Heart right ventricle (tissue), 16 donors: ENCODE results near the gene UBE3B. TPM values are rescaled to one million over a fixed set of nuclear protein-coding genes. Genes with fewer than 3 reads are reported as not detected.

Source experiments
- ATAC-seq, 8 donors: fragments of 200-7000 bp; cut with Tn5 transposase; one replicate each; pipeline ENCODE4 v1.9.1; 2020; ENCODE audit warnings: mild to moderate bottlenecking in 8 of 8, moderate library complexity in 8 of 8, moderate number of reproducible peaks in 1 of 8
- DNase-seq, 2 donors: peaks; one replicate each; pipeline ENCODE4 v3.0.0-alpha.2; 2020
- H3K27ac ChIP-seq, 10 donors: fragments of 200-600 bp; sonication (generic) in 2 of 10; one replicate each; pipeline versions ENCODE4 v1.5.0 to v1.8.0; 2020 to 2022; ENCODE audit warnings: mild to moderate bottlenecking in 3 of 10
- H3K27me3 ChIP-seq, 7 donors: fragments of 200-600 bp; one replicate each; pipeline ENCODE4 v1.8.0; 2021 to 2022; ENCODE audit warnings: mild to moderate bottlenecking in 2 of 7
- H3K36me3 ChIP-seq, 9 donors: fragments of 200-600 bp; sonication (generic) in 1 of 9; one replicate each; pipeline versions ENCODE4 v1.5.0 to v1.8.0; 2020 to 2022; ENCODE audit warnings: mild to moderate bottlenecking in 2 of 9
- H3K4me1 ChIP-seq, 9 donors: fragments of 200-600 bp; sonication (generic) in 1 of 9; one replicate each; pipeline versions ENCODE4 v1.5.0 to v1.8.0; 2020 to 2022; ENCODE audit warnings: mild to moderate bottlenecking in 4 of 9
- H3K4me3 ChIP-seq, 10 donors: fragments of 200-600 bp; sonication (generic) in 2 of 10; one replicate each; pipeline versions ENCODE4 v1.5.0 to v1.8.0; 2020 to 2022; ENCODE audit warnings: mild to moderate bottlenecking in 7 of 10, moderate library complexity in 2 of 10
- H3K9me3 ChIP-seq, 11 donors: fragments of 200-600 bp in 10 of 11; sonication (generic) in 2 of 11; one replicate each; pipeline versions ENCODE4 v1.5.0 to v1.8.0; 2013 to 2022; ENCODE audit warnings: mild to moderate bottlenecking in 2 of 11, control low read depth in 1 of 11, moderate library complexity in 1 of 11
- CTCF ChIP-seq, 9 donors: fragments of 200-600 bp; sonication (generic) in 2 of 9; IDR thresholded peaks; one replicate each; pipeline versions ENCODE4 v1.5.0 to v1.8.0; 2021 to 2022; ENCODE audit warnings: antibody characterized with exemption in 9 of 9, mild to moderate bottlenecking in 5 of 9, moderate library complexity in 1 of 9
- WGBS, 2 donors: extraction: QIAGEN DNeasy Blood & Tissue Kit; methylation state at CpG; one replicate each; pipeline ENCODE4 v1.1.7; 2013; ENCODE audit warnings: inconsistent platforms in 1 of 2; 5-methylcytosine and 5-hydroxymethylcytosine counted together
- intact Hi-C, 10 donors: fragments of 100-400 bp; cut with DNase I; formaldehyde crosslinking; loops; one replicate each; pipeline versions ENCODE4 v1.11.1 to v1.14.2; 2022
- polyA plus RNA-seq, 2 donors: library from polyadenylated mRNA; stranded (reverse); fragments of 200-250 nt; gene quantifications; one replicate each; pipeline ENCODE4 v1.2.3, GENCODE V29; 2013
- total RNA-seq, 10 donors: library from RNA; stranded (reverse); fragmentation: NEBNext Ultra II Directional in 3 of 10; extraction: Animal tissue kit (Norgen Biotek cat#: 25700) in 3 of 10; gene quantifications; one replicate each; pipeline versions ENCODE4 v1.2.1 to v1.2.4, GENCODE V29; 2021 to 2023
- donor health status: Arrhythmogenic right ventricular cardiomyopathy.
- donor health status: ischemic (EF 13 %, LVEDD 7.1; RV severe dilation, severe dysfunction).
- donor health status: healthy with polysubstance abuse.
- donor health status: DM: no; HTN: yes; CAD: no.
- donor health status: DM: no; HTN: no; CAD: no.
- donor health status: ischemic (EF 25% LVEDD 6.9; RV normal size, moderate dysfunction).
- donor health status: ischemic (EF 25% LVEDD 5.7; RV mildly dilated, moderate dysfunction).
- donor health status: healthy.
- donor health status: DM: yes; HTN: yes; CAD: no.
- donor health status: Ischemic cardiomyopathy.
- donor health status: ischemic (EF 35%, LVEDD 5.7; RV mildly dilated, moderate dysfunction).
- donor health status: nonischemic (EF 11% LVEDD 7.7; RV severe dilation, severe dysfunction).
- donor health status: DM: yes; HTN: yes; CAD: no.
- donor health status: PGD.
- donor health status: ischemic (EF 29% LVEDD 5.4; RV normal size, mild dysfunction).
- donor health status: nonischemic (EF 23%, LVEDD 6.1; RV moderate dilation, normal function).

UBE3B gene
- total and polyA plus RNA-seq, 12 donors: 13.7 to 58.8 (median 55.5) TPM

GRCh38 chr12:109460538-109460937, 16.9 kb upstream of the UBE3B start:
- Histone ChIP-seq H3K36me3 (peaks cover 0 to 60% (median 21%) of the 10 kb centered on the region in 9 donors), H3K4me1 (peaks cover 30 to 88% (median 82%) of the 10 kb centered on the region in 9 donors)
- intact Hi-C loops: loop anchor here in 1 of 10 donors (5.0 kb wide), 1 partner anchor 33 kb away; no protein-coding TSS in a partner anchor

GRCh38 chr12:109461049-109461845, 16.2 kb upstream of the UBE3B start:
- TF ChIP-seq CTCF (IDR thresholded peaks at IDR 0.05): no peak
- intact Hi-C loops: loop anchor here in 1 of 10 donors (5.0 kb wide), 1 partner anchor 34 kb away; no protein-coding TSS in a partner anchor
- ATAC-seq (peak; percentile 16 to 55 (median 38)), DNase-seq (peak in 1 of 2 donors; percentile 53)
- Histone ChIP-seq H3K27ac (peak overlapping the region; percentile 87 to 99 (median 98)), H3K4me1 (peaks cover 35 to 95% (median 89%) of the 10 kb centered on the region in 9 donors), H3K36me3 (peaks cover 0 to 60% (median 14%) of the 10 kb centered on the region in 9 donors), H3K9me3 (no peaks in the 10 kb centered on the region), H3K4me3 (peak overlapping the region in 2 of 10 donors; percentile 9 to 10), H3K27me3 (no peaks in the 10 kb centered on the region)
- 47 to 50% methylated on average over 8 of the region's 8 CpGs for WGBS, 2 donors

More at GRCh38 chr12:109460538-109460937, 16.9 kb upstream of the UBE3B start:
- 90% methylated on average over 13 of the region's 13 CpGs for WGBS, 2 donors
- DNase-seq: no peak
- H3K4me3 ChIP-seq: no peak overlapping the region
- no peaks in the 10 kb centered on the region for H3K27me3 ChIP-seq
- TF ChIP-seq CTCF (IDR thresholded peaks at IDR 0.05): no peak
- no peaks in the 10 kb centered on the region for H3K9me3 ChIP-seq
- peak in 1 of 8 donors; percentile 6 for ATAC-seq
- peak overlapping the region; percentile 87 to 99 (median 98) for H3K27ac ChIP-seq

- DNase-seq (peak; percentile 85 to 86), ATAC-seq (peak; percentile 85 to 93 (median 91))
- H3K4me1 ChIP-seq: peaks cover 40 to 100% (median 98%) of the 10 kb centered on the region in 9 donors
- no peak for TF ChIP-seq CTCF (IDR thresholded peaks at IDR 0.05)
- no peaks in the 10 kb centered on the region for H3K27me3 ChIP-seq
- H3K9me3 ChIP-seq: no peaks in the 10 kb centered on the region
- H3K36me3 ChIP-seq: peaks cover 0 to 60% (median 6%) of the 10 kb centered on the region in 9 donors
- H3K4me3 ChIP-seq: peak overlapping the region in 3 of 10 donors; percentile 9 to 31 (median 17)
- WGBS, 2 donors: 44 to 50% methylated on average over 13 of the region's 13 CpGs
- H3K27ac ChIP-seq: peak overlapping the region; percentile 87 to 99 (median 98)
- intact Hi-C loops: loop anchor here in 2 of 10 donors (2.0 to 5.0 kb wide), 2 partner anchors 15 to 35 kb away; no protein-coding TSS in a partner anchor
These were observed 15.3 kb upstream of the UBE3B start for GRCh38 chr12:109461846-109462756.
